Endothelial cell of umbilical vein (primary cell): ENCODE measurements around the gene TM4SF4. TPM values are rescaled to one million over a fixed set of nuclear protein-coding genes. Genes with fewer than 3 reads are reported as not detected.

ENCODE experiments used
- BruUV-seq: library from RNA; stranded (reverse); fragments of 400-500 nt; replicated peaks from 2 replicates; lab custom pipeline; 2021; lab: Mats Ljungman, UMichigan
- CTCF ChIA-PET: fragments of 300-600, 350-600 bp; sonication (Branson Sonifier 250); formaldehyde crosslinking; loops from one replicate; lab custom pipeline; 2021; ENCODE audit warnings: antibody characterized with exemption, inconsistent platforms; lab: Charles Lee
- POLR2A ChIA-PET: fragments of 300-600, 350-600 bp; sonication (Branson Sonifier 250); formaldehyde crosslinking; loops from one replicate; lab custom pipeline; 2021; ENCODE audit warnings: antibody characterized with exemption, inconsistent platforms; lab: Charles Lee
- DNase-seq: peaks from one replicate; pipeline ENCODE4 v3.0.0-alpha.2; 2011; ENCODE audit warnings: low read depth, low spot score
- FAIRE-seq: peaks from 2 replicates; lab custom pipeline; 2011; peaks lifted over from hg19 to GRCh38; lab: Jason Lieb, UNC
- H2AFZ ChIP-seq: 2 replicates; pipeline ENCODE4 v1.6.0; 2012; ENCODE audit warnings: low read depth, low read length, control low read depth, inconsistent platforms
- H3K27ac ChIP-seq: 2 replicates; pipeline ENCODE4 v1.5.1; 2011; ENCODE audit warnings: low read depth, mild to moderate bottlenecking, control low read depth, low read length, moderate library complexity; ENCODE audit not compliant: insufficient read depth
- H3K27me3 ChIP-seq, 2 experiments: 2 replicates each; pipeline versions ENCODE4 v1.6.0 to v1.6.1; 2011; ENCODE audit warnings: low read length in 2 of 2, mixed read lengths in 1 of 2; ENCODE audit not compliant: control insufficient read depth in 2 of 2, insufficient read depth in 2 of 2
- H3K36me3 ChIP-seq, 2 experiments: 2 replicates in 1 of 2; 3 replicates in 1 of 2; pipeline ENCODE4 v1.5.1; 2011; ENCODE audit warnings: low read length in 2 of 2, mild to moderate bottlenecking in 1 of 2, moderate library complexity in 1 of 2; ENCODE audit not compliant: control insufficient read depth in 2 of 2, insufficient read depth in 2 of 2; ENCODE audit errors: extremely low read depth in 1 of 2
- H3K4me1 ChIP-seq: 3 replicates; pipeline ENCODE4 v1.5.1; 2011; ENCODE audit warnings: mild to moderate bottlenecking, low read length; ENCODE audit not compliant: control insufficient read depth, insufficient read depth; ENCODE audit errors: extremely low read depth
- H3K4me2 ChIP-seq: 2 replicates; pipeline ENCODE4 v1.6.1; 2011; ENCODE audit warnings: low read length, control low read depth, mixed read lengths; ENCODE audit not compliant: insufficient read depth
- H3K4me3 ChIP-seq, 3 experiments: fragments of 200-600 bp in 1 of 3; sonication (generic), shearing (Covaris generic) in 1 of 3; replicated peaks in 1 of 3; 2 replicates each; pipeline ENCODE4 v1.5.1; 2011 to 2016; ENCODE audit warnings: control low read depth in 3 of 3, low read length in 3 of 3, mild to moderate bottlenecking in 2 of 3, inconsistent platforms in 1 of 3, low read depth in 1 of 3, moderate library complexity in 1 of 3; ENCODE audit not compliant: insufficient read depth in 1 of 3
- H3K79me2 ChIP-seq: 2 replicates; pipeline ENCODE4 v1.6.0; 2012; ENCODE audit warnings: low read length, inconsistent platforms; ENCODE audit not compliant: control insufficient read depth, insufficient read depth
- H3K9ac ChIP-seq: replicated peaks from 2 replicates; pipeline ENCODE3; 2011; ENCODE audit warnings: low read length, control low read depth; ENCODE audit not compliant: insufficient read depth; ENCODE audit errors: extremely low read depth
- H3K9me1 ChIP-seq: replicated peaks from 3 replicates; pipeline ENCODE4 v1.6.0; 2011; ENCODE audit warnings: mild to moderate bottlenecking, low read length; ENCODE audit not compliant: control insufficient read depth, insufficient read depth; ENCODE audit errors: extremely low read depth
- H3K9me3 ChIP-seq: replicated peaks from 2 replicates; pipeline ENCODE4 v1.5.1; 2012; ENCODE audit warnings: low read length, inconsistent platforms; ENCODE audit not compliant: control insufficient read depth, insufficient read depth
- H4K20me1 ChIP-seq: replicated peaks from 2 replicates; pipeline ENCODE3; 2011; ENCODE audit warnings: mild to moderate bottlenecking, low read length; ENCODE audit not compliant: control insufficient read depth, insufficient read depth; ENCODE audit errors: extremely low read depth
- EZH2 ChIP-seq: IDR thresholded peaks from 2 replicates; pipeline ENCODE4 v1.6.1; 2012; ENCODE audit warnings: borderline replicate concordance, low read depth, mild to moderate bottlenecking, moderate library complexity, low read length, inconsistent platforms; ENCODE audit not compliant: severe bottlenecking
- FOS ChIP-seq: IDR thresholded peaks from 2 replicates; pipeline ENCODE4 v1.6.1; 2011; ENCODE audit warnings: mild to moderate bottlenecking, low read length, moderate library complexity, borderline replicate concordance; ENCODE audit not compliant: insufficient read depth
- GATA2 ChIP-seq: IDR thresholded peaks from 2 replicates; pipeline ENCODE4 v1.7.0; 2011; ENCODE audit warnings: low read depth, mild to moderate bottlenecking, moderate library complexity, mixed read lengths, low read length; ENCODE audit not compliant: insufficient read length, insufficient read depth
- JUN ChIP-seq: IDR thresholded peaks from 2 replicates; pipeline ENCODE4 v1.6.1; 2011; ENCODE audit warnings: borderline replicate concordance, low read depth; ENCODE audit not compliant: insufficient read length, insufficient read depth
- MYC ChIP-seq: IDR thresholded peaks from one replicate; pipeline ENCODE4 v1.6.1; 2011; ENCODE audit warnings: mild to moderate bottlenecking, low read depth, low read length
- POLR2A ChIP-seq: IDR thresholded peaks from 2 replicates; pipeline ENCODE4 v1.6.1; 2012; ENCODE audit warnings: low read depth, mild to moderate bottlenecking, control low read depth, low read length
- POLR2AphosphoS5 ChIP-seq: IDR thresholded peaks from 2 replicates; pipeline ENCODE4 v1.6.1; 2012; ENCODE audit warnings: low read depth, mild to moderate bottlenecking, control low read depth, low read length, moderate library complexity; ENCODE audit not compliant: insufficient read depth
- dilution Hi-C: fragments of 300-500 bp; cut with MboI; formaldehyde crosslinking; loops from one replicate; pipeline ENCODE4 v1.15.0; 2019; ENCODE audit warnings: low sequenced_read_pairs; ENCODE audit not compliant: extremely low pct_ligation_motif_present
- intact Hi-C: fragments of 100-400 bp; cut with micrococcal nuclease; formaldehyde crosslinking; loops from one replicate; pipeline ENCODE4 v1.10.0; 2022
- polyA plus RNA-seq, 4 experiments: library from polyadenylated mRNA; depleted of rRNA in 3 of 4; stranded (reverse) in 3 of 4; unstranded in 1 of 4; fragments of >200 nt; gene quantifications; 2 replicates each; pipeline versions ENCODE4 v1.2.1 to v1.2.3, GENCODE V29; 2011 to 2012; ENCODE audit warnings: missing spikeins in 1 of 4
- total RNA-seq: library from RNA; stranded (reverse); gene quantifications from 2 replicates; pipeline ENCODE4 v1.2.3, GENCODE V29; 2021
- TF ChIP-seq, protein P1 (sequence below), 2 donors: IDR thresholded peaks; 1 replicate in 1 of 2; 2 replicates in 1 of 2; pipeline ENCODE4 v1.5.1; 2011; ENCODE audit warnings: low read length in 2 of 2, mild to moderate bottlenecking in 2 of 2, moderate library complexity in 2 of 2, control low read depth in 1 of 2, inconsistent platforms in 1 of 2, low read depth in 1 of 2; ENCODE audit not compliant: insufficient read depth in 1 of 2; ENCODE audit errors: extremely low read depth in 1 of 2
- TF ChIP-seq, protein P2 (sequence below): IDR thresholded peaks from 2 replicates; pipeline ENCODE4 v1.6.1; 2011; ENCODE audit not compliant: insufficient read depth, insufficient read length

TM4SF4 gene
- total and polyA plus RNA-seq, 2 donors (not counting 3 experiments of a cell fraction or from before 2014, with no cell fraction given), result not detected

DNA sequence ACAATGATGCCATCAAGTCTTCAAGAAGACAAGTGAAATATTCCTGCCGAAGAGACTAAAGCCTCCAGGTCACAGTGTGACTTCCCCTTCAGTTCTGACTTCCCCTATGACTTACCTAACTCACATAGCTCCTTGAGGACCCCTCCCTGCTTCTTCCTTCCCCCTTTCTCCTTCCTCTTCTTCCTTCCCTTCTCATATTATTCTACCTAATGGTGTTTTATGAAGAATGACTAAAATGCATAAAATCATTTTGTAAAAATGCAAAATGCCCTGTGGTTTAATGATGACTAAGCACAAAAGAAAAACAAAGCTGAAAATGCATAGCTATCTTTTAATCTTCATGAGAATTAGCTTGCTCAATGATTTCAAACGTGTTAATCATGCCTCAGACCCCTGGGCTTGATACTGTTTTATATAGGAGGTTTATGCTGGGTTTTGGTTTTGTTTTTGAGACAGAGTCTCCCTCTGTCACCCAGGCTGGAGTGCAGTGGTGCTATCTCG lies 26.1 kb upstream of the TM4SF4 start:
- intact Hi-C loops, result no loop called here
- dilution Hi-C loops, result no loop called here
- TF ChIP-seq GATA2, result peak; percentile 79
- TF ChIP-seq FOS, result peak; percentile 35
- TF ChIP-seq POLR2A, result no peak
- Histone ChIP-seq H3K4me3 (no peak overlapping the region), H3K9me1 (no peaks in the 10 kb centered on the region), H3K79me2 (no peaks in the 10 kb centered on the region), H3K27me3 (no peaks in the 10 kb centered on the region), H3K9me3 (peaks cover 2% of the 10 kb centered on the region), H3K36me3 (no peaks in the 10 kb centered on the region), H3K9ac (no peak overlapping the region), H3K4me2 (peak overlapping the region; percentile 24), H3K27ac (no peak overlapping the region), H2AFZ (peak overlapping the region; percentile 37), H3K4me1 (peaks cover 18% of the 10 kb centered on the region), H4K20me1 (no peaks in the 10 kb centered on the region)
- POLR2A ChIA-PET, result interaction anchor here (0.9 kb wide), 1 partner anchor 71 kb away, joined by 4 read pairs; the partner anchor contains the start of gene TM4SF1
- DNase-seq, result peak; percentile 40
- CTCF ChIA-PET, result interaction anchor here (0.8 to 2.3 kb wide), 14 partner anchors 12 to 493 kb away, joined by 3 to 6 read pairs (median 4); partner anchors contain the start of genes TM4SF1 and TM4SF4
- BruUV-seq, result no TSS peak
- FAIRE-seq, result peak; percentile 79

DNA sequence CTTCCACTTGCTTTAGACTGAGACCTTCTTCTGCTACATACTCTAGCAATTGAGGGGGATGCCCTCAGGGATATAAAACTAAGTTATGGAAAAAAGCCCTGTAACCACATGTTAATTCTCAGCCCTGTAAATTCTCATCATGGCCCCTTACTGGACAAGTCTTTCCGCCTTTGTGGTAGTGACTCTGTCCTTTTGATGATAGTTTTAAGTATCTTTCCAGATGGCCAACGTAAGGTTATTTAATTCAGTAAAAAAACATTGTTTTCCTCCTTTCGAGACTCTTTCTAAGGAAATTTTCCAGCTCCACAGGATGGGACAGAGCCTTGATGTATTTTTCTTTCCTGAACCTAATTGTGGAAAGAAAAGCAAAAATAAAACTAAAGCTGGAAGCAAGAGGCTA lies 25.3 kb upstream of the TM4SF4 start:
- Histone ChIP-seq H3K4me1 (peaks cover 15% of the 10 kb centered on the region), H3K4me3 (no peak overlapping the region), H3K27ac (no peak overlapping the region), H3K79me2 (no peaks in the 10 kb centered on the region), H4K20me1 (no peaks in the 10 kb centered on the region), H3K36me3 (no peaks in the 10 kb centered on the region), H3K9me3 (peaks cover 2% of the 10 kb centered on the region), H3K9ac (no peak overlapping the region), H3K27me3 (no peaks in the 10 kb centered on the region), H3K4me2 (no peak overlapping the region), H2AFZ (no peak overlapping the region), H3K9me1 (no peaks in the 10 kb centered on the region)
- peak; percentile 33 for DNase-seq
- intact Hi-C loops, result no loop called here
- ChIA-PET POLR2A (interaction anchor here (1.3 kb wide), 1 partner anchor 72 kb away, joined by 4 read pairs; the partner anchor contains the start of gene TM4SF1), CTCF (interaction anchor here (0.9 to 2.3 kb wide), 9 partner anchors 12 to 322 kb away, joined by 3 to 5 read pairs (median 4); partner anchors contain the start of gene TM4SF1)
- no peak for TF ChIP-seq FOS
- TF ChIP-seq, protein P1, sequence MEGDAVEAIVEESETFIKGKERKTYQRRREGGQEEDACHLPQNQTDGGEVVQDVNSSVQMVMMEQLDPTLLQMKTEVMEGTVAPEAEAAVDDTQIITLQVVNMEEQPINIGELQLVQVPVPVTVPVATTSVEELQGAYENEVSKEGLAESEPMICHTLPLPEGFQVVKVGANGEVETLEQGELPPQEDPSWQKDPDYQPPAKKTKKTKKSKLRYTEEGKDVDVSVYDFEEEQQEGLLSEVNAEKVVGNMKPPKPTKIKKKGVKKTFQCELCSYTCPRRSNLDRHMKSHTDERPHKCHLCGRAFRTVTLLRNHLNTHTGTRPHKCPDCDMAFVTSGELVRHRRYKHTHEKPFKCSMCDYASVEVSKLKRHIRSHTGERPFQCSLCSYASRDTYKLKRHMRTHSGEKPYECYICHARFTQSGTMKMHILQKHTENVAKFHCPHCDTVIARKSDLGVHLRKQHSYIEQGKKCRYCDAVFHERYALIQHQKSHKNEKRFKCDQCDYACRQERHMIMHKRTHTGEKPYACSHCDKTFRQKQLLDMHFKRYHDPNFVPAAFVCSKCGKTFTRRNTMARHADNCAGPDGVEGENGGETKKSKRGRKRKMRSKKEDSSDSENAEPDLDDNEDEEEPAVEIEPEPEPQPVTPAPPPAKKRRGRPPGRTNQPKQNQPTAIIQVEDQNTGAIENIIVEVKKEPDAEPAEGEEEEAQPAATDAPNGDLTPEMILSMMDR (IDR thresholded peaks at IDR 0.05; ENCODE audit: extremely low read depth in 1 of 2, insufficient read depth in 1 of 2, low read depth in 1 of 2, low read length in 2 of 2), result no peak
- TF ChIP-seq JUN, result no peak
- TF ChIP-seq EZH2, result no peak
- TF ChIP-seq, protein P2, sequence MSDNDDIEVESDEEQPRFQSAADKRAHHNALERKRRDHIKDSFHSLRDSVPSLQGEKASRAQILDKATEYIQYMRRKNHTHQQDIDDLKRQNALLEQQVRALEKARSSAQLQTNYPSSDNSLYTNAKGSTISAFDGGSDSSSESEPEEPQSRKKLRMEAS, result no peak
- no peak for TF ChIP-seq POLR2AphosphoS5
- TF ChIP-seq GATA2, result no peak
- TF ChIP-seq POLR2A, result no peak
- TF ChIP-seq MYC, result no peak
- dilution Hi-C loops, result no loop called here
- no TSS peak for BruUV-seq
- FAIRE-seq, result no peak
